A549 (cell line): ENCODE results near the gene FIZ1.

ENCODE experiments used
- HDAC2 ChIP-seq: fragments of 200-600 bp; sonication (generic); IDR thresholded peaks from 2 replicates; pipeline ENCODE4 v1.6.1; 2016
- HOXA7 ChIP-seq: fragments of 250-450 bp; sonication (Bioruptor Pico); IDR thresholded peaks from 2 replicates; pipeline ENCODE4 v1.5.0; 2020; ENCODE audit warnings: mild to moderate bottlenecking, moderate library complexity
- KDM5A ChIP-seq: fragments of 200-600 bp; sonication (generic); IDR thresholded peaks from 2 replicates; pipeline ENCODE4 v1.6.1; 2016; ENCODE audit warnings: antibody characterized with exemption, mild to moderate bottlenecking
- POLR2A ChIP-seq: IDR thresholded peaks from 2 replicates; pipeline ENCODE4 v1.6.1; 2012; ENCODE audit warnings: mild to moderate bottlenecking, low read length
- TF ChIP-seq, protein P1 (sequence below): fragments of >200 bp; sonication (Bioruptor Twin); formaldehyde crosslinking; IDR thresholded peaks from 3 replicates; pipeline ENCODE4 v1.5.1; 2016
- TF ChIP-seq, protein P2 (sequence below): fragments of 200-600 bp; sonication (generic); IDR thresholded peaks from 2 replicates; pipeline ENCODE4 v1.6.1; 2016; ENCODE audit warnings: antibody characterized with exemption, mild to moderate bottlenecking, moderate library complexity

DNA sequence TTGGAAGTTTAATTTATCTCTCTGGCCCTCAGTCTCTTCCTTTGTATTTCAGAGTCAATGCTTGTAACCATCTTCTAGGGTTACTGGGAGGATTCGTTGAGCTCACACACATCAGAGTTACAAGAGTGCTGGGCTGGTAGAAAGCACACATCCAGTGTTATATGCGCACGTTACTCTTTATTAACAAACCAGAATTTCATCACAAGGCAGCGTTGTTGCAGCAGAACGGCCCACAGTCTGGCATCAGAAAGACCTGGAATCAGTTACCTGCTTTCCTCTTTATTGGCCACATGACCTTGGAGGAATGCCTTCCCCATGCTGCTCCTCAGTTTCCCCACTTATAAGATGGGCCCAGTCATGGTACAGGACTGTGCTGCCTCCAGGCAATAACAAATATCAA, 10.0 kb upstream of the FIZ1 start:
- TF ChIP-seq KDM5A (no peak), HOXA7 (no peak), HDAC2 (no peak), POLR2A (no peak)
- TF ChIP-seq, protein P1, sequence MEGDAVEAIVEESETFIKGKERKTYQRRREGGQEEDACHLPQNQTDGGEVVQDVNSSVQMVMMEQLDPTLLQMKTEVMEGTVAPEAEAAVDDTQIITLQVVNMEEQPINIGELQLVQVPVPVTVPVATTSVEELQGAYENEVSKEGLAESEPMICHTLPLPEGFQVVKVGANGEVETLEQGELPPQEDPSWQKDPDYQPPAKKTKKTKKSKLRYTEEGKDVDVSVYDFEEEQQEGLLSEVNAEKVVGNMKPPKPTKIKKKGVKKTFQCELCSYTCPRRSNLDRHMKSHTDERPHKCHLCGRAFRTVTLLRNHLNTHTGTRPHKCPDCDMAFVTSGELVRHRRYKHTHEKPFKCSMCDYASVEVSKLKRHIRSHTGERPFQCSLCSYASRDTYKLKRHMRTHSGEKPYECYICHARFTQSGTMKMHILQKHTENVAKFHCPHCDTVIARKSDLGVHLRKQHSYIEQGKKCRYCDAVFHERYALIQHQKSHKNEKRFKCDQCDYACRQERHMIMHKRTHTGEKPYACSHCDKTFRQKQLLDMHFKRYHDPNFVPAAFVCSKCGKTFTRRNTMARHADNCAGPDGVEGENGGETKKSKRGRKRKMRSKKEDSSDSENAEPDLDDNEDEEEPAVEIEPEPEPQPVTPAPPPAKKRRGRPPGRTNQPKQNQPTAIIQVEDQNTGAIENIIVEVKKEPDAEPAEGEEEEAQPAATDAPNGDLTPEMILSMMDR, result no peak
- TF ChIP-seq, protein P2, sequence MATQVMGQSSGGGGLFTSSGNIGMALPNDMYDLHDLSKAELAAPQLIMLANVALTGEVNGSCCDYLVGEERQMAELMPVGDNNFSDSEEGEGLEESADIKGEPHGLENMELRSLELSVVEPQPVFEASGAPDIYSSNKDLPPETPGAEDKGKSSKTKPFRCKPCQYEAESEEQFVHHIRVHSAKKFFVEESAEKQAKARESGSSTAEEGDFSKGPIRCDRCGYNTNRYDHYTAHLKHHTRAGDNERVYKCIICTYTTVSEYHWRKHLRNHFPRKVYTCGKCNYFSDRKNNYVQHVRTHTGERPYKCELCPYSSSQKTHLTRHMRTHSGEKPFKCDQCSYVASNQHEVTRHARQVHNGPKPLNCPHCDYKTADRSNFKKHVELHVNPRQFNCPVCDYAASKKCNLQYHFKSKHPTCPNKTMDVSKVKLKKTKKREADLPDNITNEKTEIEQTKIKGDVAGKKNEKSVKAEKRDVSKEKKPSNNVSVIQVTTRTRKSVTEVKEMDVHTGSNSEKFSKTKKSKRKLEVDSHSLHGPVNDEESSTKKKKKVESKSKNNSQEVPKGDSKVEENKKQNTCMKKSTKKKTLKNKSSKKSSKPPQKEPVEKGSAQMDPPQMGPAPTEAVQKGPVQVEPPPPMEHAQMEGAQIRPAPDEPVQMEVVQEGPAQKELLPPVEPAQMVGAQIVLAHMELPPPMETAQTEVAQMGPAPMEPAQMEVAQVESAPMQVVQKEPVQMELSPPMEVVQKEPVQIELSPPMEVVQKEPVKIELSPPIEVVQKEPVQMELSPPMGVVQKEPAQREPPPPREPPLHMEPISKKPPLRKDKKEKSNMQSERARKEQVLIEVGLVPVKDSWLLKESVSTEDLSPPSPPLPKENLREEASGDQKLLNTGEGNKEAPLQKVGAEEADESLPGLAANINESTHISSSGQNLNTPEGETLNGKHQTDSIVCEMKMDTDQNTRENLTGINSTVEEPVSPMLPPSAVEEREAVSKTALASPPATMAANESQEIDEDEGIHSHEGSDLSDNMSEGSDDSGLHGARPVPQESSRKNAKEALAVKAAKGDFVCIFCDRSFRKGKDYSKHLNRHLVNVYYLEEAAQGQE, result no peak
